Posterior cingulate gyrus (tissue), 11 donors: ENCODE results near the gene F13A1.

Experiments
- DNase-seq, 10 donors: peaks; one replicate each; pipeline versions ENCODE4 v3.0.0 to v3.0.0-alpha.2; 2020 to 2021; ENCODE audit warnings: mixed read lengths in 3 of 10
- intact Hi-C: fragments of 100-400 bp; cut with DNase I; formaldehyde crosslinking; loops from one replicate; pipeline ENCODE4 v1.15.1; 2023

F13A1 gene

GRCh38 chr6:6201200-6201599 is 119.3 kb downstream of the F13A1 start:
- intact Hi-C loops, result no loop called here
- no peak for DNase-seq

- no peak for DNase-seq
- intact Hi-C loops, result no loop called here
These were observed 120.8 kb downstream of the F13A1 start for GRCh38 chr6:6199678-6200077.

GRCh38 chr6:6196762-6197161 is 123.7 kb downstream of the F13A1 start:
- intact Hi-C loops, result no loop called here
- no peak for DNase-seq

GRCh38 chr6:6195080-6195479 is 125.4 kb downstream of the F13A1 start:
- intact Hi-C loops, result no loop called here
- DNase-seq, result no peak

GRCh38 chr6:6193221-6193745 is 127.2 kb downstream of the F13A1 start:
- DNase-seq, result no peak
- intact Hi-C loops, result no loop called here

GRCh38 chr6:6191909-6192308 is 128.6 kb downstream of the F13A1 start:
- intact Hi-C loops, result no loop called here
- DNase-seq, result no peak

GRCh38 chr6:6191476-6191875 is 129.0 kb downstream of the F13A1 start:
- intact Hi-C loops, result no loop called here
- no peak for DNase-seq

- no peak for DNase-seq
- intact Hi-C loops, result no loop called here
These were observed 139.8 kb downstream of the F13A1 start for GRCh38 chr6:6180684-6181083.

- intact Hi-C loops, result no loop called here
- DNase-seq, result peak in 1 of 10 donors; percentile 80
These were observed 140.4 kb downstream of the F13A1 start for GRCh38 chr6:6179858-6180623.

GRCh38 chr6:6178795-6179194 is 141.7 kb downstream of the F13A1 start:
- intact Hi-C loops, result no loop called here
- peak in 2 of 10 donors; percentile 27 to 70 for DNase-seq

GRCh38 chr6:6177754-6178153 is 142.7 kb downstream of the F13A1 start:
- no peak for DNase-seq
- intact Hi-C loops, result no loop called here

GRCh38 chr6:6176586-6177228 is 143.8 kb downstream of the F13A1 start:
- peak in 9 of 10 donors; percentile 23 to 88 (median 51) for DNase-seq
- intact Hi-C loops, result no loop called here

- intact Hi-C loops, result no loop called here
- DNase-seq, result no peak
These were observed 144.3 kb downstream of the F13A1 start for GRCh38 chr6:6176127-6176526.

GRCh38 chr6:6169141-6169540 is 151.3 kb downstream of the F13A1 start:
- intact Hi-C loops, result no loop called here
- no peak for DNase-seq

GRCh38 chr6:6166064-6166463 is 154.4 kb downstream of the F13A1 start:
- DNase-seq, result no peak
- intact Hi-C loops, result no loop called here

- no peak for DNase-seq
- intact Hi-C loops, result no loop called here
These were observed 156.1 kb downstream of the F13A1 start for GRCh38 chr6:6164367-6164766.

- intact Hi-C loops, result no loop called here
- DNase-seq, result no peak
These were observed 166.1 kb downstream of the F13A1 start for GRCh38 chr6:6154335-6154734.

GRCh38 chr6:6152060-6152459 is 168.4 kb downstream of the F13A1 start:
- intact Hi-C loops, result no loop called here
- DNase-seq, result peak in 1 of 10 donors; percentile 13

GRCh38 chr6:6148192-6148815 is 172.2 kb downstream of the F13A1 start:
- intact Hi-C loops, result no loop called here
- no peak for DNase-seq

- intact Hi-C loops, result no loop called here
- DNase-seq, result no peak
These were observed 188.9 kb downstream of the F13A1 start for GRCh38 chr6:6131492-6132109.

GRCh38 chr6:6125495-6125894 is 195.0 kb downstream of the F13A1 start:
- peak in 2 of 10 donors; percentile 55 to 71 for DNase-seq
- intact Hi-C loops, result no loop called here
